A673 (cell line): ENCODE results near the gene FRMD4A.

ENCODE experiments used
- CTCF ChIP-seq: fragments of 300-800, 200-600 bp; sonication (generic); conservative IDR thresholded peaks from 2 replicates; pipeline ENCODE4 v1.5.1; 2017; ENCODE audit warnings: low read depth, mild to moderate bottlenecking, antibody characterized with exemption, low read length, moderate library complexity, mixed read lengths
- EZH2 ChIP-seq: fragments of 200-600 bp; sonication (generic); IDR thresholded peaks from 2 replicates; pipeline ENCODE4 v1.6.1; 2017; ENCODE audit warnings: borderline replicate concordance, low read depth, mild to moderate bottlenecking, mixed read lengths, antibody characterized with exemption, low read length; ENCODE audit not compliant: poor library complexity, severe bottlenecking

GRCh38 chr10:13674645-13675588 is 655.8 kb downstream of the FRMD4A start:
- TF ChIP-seq CTCF: no peak
- no peak for TF ChIP-seq EZH2
